Lower lobe of right lung (tissue), 2 donors: ENCODE results near the gene NUP214. TPM values are rescaled to one million over a fixed set of nuclear protein-coding genes. Genes with fewer than 3 reads are reported as not detected.
"Not testable (repeated sequence)": the region's sequence is repeated elsewhere in the genome, so short reads cannot be mapped to it uniquely, and the experiment has no call there.

Experiments used
- ATAC-seq, 2 donors: fragments of 200-7000 bp; cut with Tn5 transposase; one replicate each; pipeline ENCODE4 v1.9.1; 2020 to 2022; ENCODE audit warnings: mild to moderate bottlenecking in 2 of 2, moderate library complexity in 2 of 2
- DNase-seq: peaks from one replicate; pipeline ENCODE4 v3.0.0-alpha.2; 2020
- H3K27ac ChIP-seq: fragments of 200-600 bp; one replicate; pipeline ENCODE4 v1.8.0; 2022
- H3K27me3 ChIP-seq: fragments of 200-600 bp; one replicate; pipeline ENCODE4 v1.8.0; 2022; ENCODE audit warnings: low read depth
- H3K36me3 ChIP-seq: fragments of 200-600 bp; one replicate; pipeline ENCODE4 v1.8.0; 2022; ENCODE audit warnings: mild to moderate bottlenecking
- H3K4me1 ChIP-seq: fragments of 200-600 bp; one replicate; pipeline ENCODE4 v1.8.0; 2022
- H3K4me3 ChIP-seq: fragments of 200-600 bp; one replicate; pipeline ENCODE4 v1.8.0; 2022; ENCODE audit warnings: mild to moderate bottlenecking
- H3K9me3 ChIP-seq: fragments of 200-600 bp; one replicate; pipeline ENCODE4 v1.8.0; 2022
- CTCF ChIP-seq: fragments of 200-600 bp; IDR thresholded peaks from one replicate; pipeline ENCODE4 v1.8.0; 2022; ENCODE audit warnings: antibody characterized with exemption, mild to moderate bottlenecking
- intact Hi-C: fragments of 100-400 bp; cut with DNase I; formaldehyde crosslinking; loops from one replicate; pipeline ENCODE4 v1.11.0; 2022
- total RNA-seq: library from RNA; stranded (reverse); fragmentation: NEBNext Ultra II Directional; extraction: Animal tissue kit (Norgen Biotek cat#: 25700); gene quantifications from one replicate; pipeline ENCODE4 v1.2.1, GENCODE V29; 2021
- donor health status: DM: no; HTN: yes; CAD: no; lungs with severe emphysema.

The NUP214 gene
- total RNA-seq, 1 donor from 2014 or later: 61.4 TPM

- no peak for ATAC-seq
- H3K9me3 ChIP-seq: no peaks in the 10 kb centered on the region
- no peaks in the 10 kb centered on the region for H3K4me1 ChIP-seq
- H3K27me3 ChIP-seq: no peaks in the 10 kb centered on the region
- no peak for DNase-seq
- peaks cover 100% of the 10 kb centered on the region for H3K36me3 ChIP-seq
- no peak for TF ChIP-seq CTCF
- no peak overlapping the region for H3K27ac ChIP-seq
- intact Hi-C loops: no loop called here
- H3K4me3 ChIP-seq: no peak overlapping the region
Measured at GRCh38 chr9:131148966-131149687, 23.7 kb downstream of the NUP214 start.

- no peaks in the 10 kb centered on the region for H3K4me1 ChIP-seq
- H3K4me3 ChIP-seq: no peak overlapping the region
- H3K36me3 ChIP-seq: peaks cover 100% of the 10 kb centered on the region
- H3K27ac ChIP-seq: no peak overlapping the region
- no peaks in the 10 kb centered on the region for H3K9me3 ChIP-seq
- ATAC-seq (no peak), DNase-seq (no peak)
- H3K27me3 ChIP-seq: no peaks in the 10 kb centered on the region
- intact Hi-C loops: no loop called here
- TF ChIP-seq CTCF: no peak
Measured at GRCh38 chr9:131149688-131150053, 24.3 kb downstream of the NUP214 start.

- Histone ChIP-seq H3K9me3 (no peaks in the 10 kb centered on the region), H3K36me3 (peaks cover 98% of the 10 kb centered on the region), H3K27ac (no peak overlapping the region), H3K4me3 (no peak overlapping the region), H3K4me1 (no peaks in the 10 kb centered on the region), H3K27me3 (no peaks in the 10 kb centered on the region)
- DNase-seq (no peak), ATAC-seq (no peak)
- intact Hi-C loops: no loop called here
- no peak for TF ChIP-seq CTCF
Measured at GRCh38 chr9:131153595-131153994, 28.2 kb downstream of the NUP214 start.

- intact Hi-C loops, DNase-seq, H3K4me3 ChIP-seq, H3K9me3 ChIP-seq, H3K27me3 ChIP-seq, ATAC-seq, H3K4me1 ChIP-seq, H3K27ac ChIP-seq: not testable (repeated sequence)
- H3K36me3 ChIP-seq: peaks cover 98% of the 10 kb centered on the region
Measured at GRCh38 chr9:131158673-131159072, 33.3 kb downstream of the NUP214 start.

- TF ChIP-seq CTCF: no peak
- intact Hi-C loops: no loop called here
- no peak overlapping the region for H3K4me3 ChIP-seq
- DNase-seq (no peak), ATAC-seq (no peak)
- no peaks in the 10 kb centered on the region for H3K9me3 ChIP-seq
- peaks cover 98% of the 10 kb centered on the region for H3K36me3 ChIP-seq
- H3K27ac ChIP-seq: no peak overlapping the region
- H3K27me3 ChIP-seq: no peaks in the 10 kb centered on the region
- no peaks in the 10 kb centered on the region for H3K4me1 ChIP-seq
Measured at GRCh38 chr9:131160416-131161112, 35.2 kb downstream of the NUP214 start.

- intact Hi-C loops: no loop called here
- no peak for TF ChIP-seq CTCF
- no peak for ATAC-seq
Measured at GRCh38 chr9:131161585-131161984, 36.2 kb downstream of the NUP214 start.

More at GRCh38 chr9:131161585-131161984, 36.2 kb downstream of the NUP214 start:
- Histone ChIP-seq H3K27me3 (no peaks in the 10 kb centered on the region), H3K9me3 (no peaks in the 10 kb centered on the region), H3K27ac (no peak overlapping the region), H3K4me3 (no peak overlapping the region), H3K36me3 (peaks cover 98% of the 10 kb centered on the region), H3K4me1 (no peaks in the 10 kb centered on the region)
- no peak for DNase-seq
